ENCODE measurements around the gene A1BG. TPM values are rescaled to one million over a fixed set of nuclear protein-coding genes. Genes with fewer than 3 reads are reported as not detected.

A1BG gene
- total RNA-seq, 2 donors from 2014 or later, result 12.4 to 15.4 TPM

- H3K4me3 Mint-ChIP-seq, result no peak overlapping the region
- no peak overlapping the region for H3K27ac Mint-ChIP-seq
- peaks cover 87% of the 10 kb centered on the region for H3K36me3 Mint-ChIP-seq (ENCODE audit: low read depth)
These were observed 40.4 kb upstream of the A1BG start for GRCh38 chr19:58393725-58394033.

GRCh38 chr19:58392945-58393724, 39.8 kb upstream of the A1BG start:
- Mint-ChIP-seq H3K27ac (no peak overlapping the region), H3K27me3 (no peaks in the 10 kb centered on the region), H3K4me1 (peaks cover 9% of the 10 kb centered on the region), H3K4me3 (no peak overlapping the region), H3K9me3 (no peaks in the 10 kb centered on the region), H3K36me3 (ENCODE audit: low read depth) (peaks cover 91% of the 10 kb centered on the region)
- no peak for ATAC-seq (replicated peaks)

More at GRCh38 chr19:58393725-58394033, 40.4 kb upstream of the A1BG start:
- Mint-ChIP-seq H3K27me3 (no peaks in the 10 kb centered on the region), H3K9me3 (no peaks in the 10 kb centered on the region), H3K4me1 (peaks cover 6% of the 10 kb centered on the region)
- no peak for ATAC-seq (replicated peaks)

GRCh38 chr19:58388175-58388526, 34.9 kb upstream of the A1BG start:
- Mint-ChIP-seq H3K9me3 (no peaks in the 10 kb centered on the region), H3K36me3 (ENCODE audit: low read depth) (peaks cover 77% of the 10 kb centered on the region), H3K4me1 (peaks cover 16% of the 10 kb centered on the region), H3K27me3 (no peaks in the 10 kb centered on the region), H3K4me3 (peak overlapping the region; percentile 94), H3K27ac (peak overlapping the region; percentile 97)
- ATAC-seq (replicated peaks), result no peak

DNA sequence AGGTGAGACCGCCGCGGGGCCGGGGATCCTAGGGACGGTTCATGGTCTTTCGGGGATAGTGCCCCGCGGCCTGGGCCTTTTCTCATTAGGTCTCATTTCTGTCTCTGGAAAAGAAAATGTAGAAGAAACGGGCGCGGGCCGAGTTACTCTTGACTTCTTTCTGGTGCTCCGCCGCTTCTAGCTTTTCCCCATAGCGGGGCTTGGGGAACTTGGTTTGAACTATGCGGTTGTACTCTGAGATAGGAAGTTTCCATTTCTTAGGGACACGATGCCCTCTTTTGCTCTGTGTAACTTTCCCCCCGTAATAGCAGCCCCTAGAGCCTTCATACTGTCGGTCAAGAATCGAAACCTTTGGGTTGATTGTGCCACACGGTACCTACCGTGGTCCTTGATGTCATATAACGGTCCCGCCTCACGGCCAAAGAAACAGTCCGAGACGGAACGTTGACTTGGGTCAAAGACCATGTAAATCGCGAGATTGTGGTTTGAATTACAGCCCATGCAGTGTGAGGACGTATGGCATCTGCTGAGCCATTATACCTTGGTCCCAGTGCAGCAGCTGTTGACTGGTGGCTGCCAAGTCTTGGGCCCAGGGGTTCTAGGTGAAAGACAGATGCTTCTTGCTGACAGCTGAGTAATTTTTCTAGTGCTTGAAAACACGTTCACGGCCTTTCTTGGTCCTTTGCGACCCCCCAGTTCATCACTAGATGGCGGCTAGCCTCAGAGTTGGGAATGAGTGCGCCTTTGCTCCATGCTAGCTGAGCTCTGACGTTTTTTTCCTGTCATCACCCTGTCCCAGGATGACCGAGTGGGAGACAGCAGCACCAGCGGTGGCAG, 34.3 kb upstream of the A1BG start:
- Mint-ChIP-seq H3K27ac (peak overlapping the region; percentile 97), H3K4me3 (peak overlapping the region; percentile 94), H3K27me3 (no peaks in the 10 kb centered on the region), H3K9me3 (no peaks in the 10 kb centered on the region), H3K36me3 (ENCODE audit: low read depth) (peaks cover 71% of the 10 kb centered on the region), H3K4me1 (peaks cover 16% of the 10 kb centered on the region)
- ATAC-seq (replicated peaks), result no peak

- peaks cover 63% of the 10 kb centered on the region for H3K36me3 Mint-ChIP-seq (ENCODE audit: low read depth)
- H3K4me1 Mint-ChIP-seq, result peaks cover 16% of the 10 kb centered on the region
- ATAC-seq (replicated peaks), result peak; percentile 98
- H3K27me3 Mint-ChIP-seq, result no peaks in the 10 kb centered on the region
- H3K9me3 Mint-ChIP-seq, result no peaks in the 10 kb centered on the region
- H3K4me3 Mint-ChIP-seq, result peak within 1 kb of the TSS; percentile 94
- peak within 1 kb of the TSS; percentile 97 for H3K27ac Mint-ChIP-seq
These were observed 33.5 kb upstream of the A1BG start, which contains the start of gene RPS5 for GRCh38 chr19:58386576-58387337. TSS of gene RPS5 (plus strand) at chr19:58387269. CDS start at chr19:58388138, 869 bp downstream.

GRCh38 chr19:58385891-58386575, 32.7 kb upstream of the A1BG start:
- H3K36me3 Mint-ChIP-seq (ENCODE audit: low read depth), result peaks cover 56% of the 10 kb centered on the region
- no peaks in the 10 kb centered on the region for H3K27me3 Mint-ChIP-seq
- H3K4me3 Mint-ChIP-seq, result peak overlapping the region; percentile 94
- ATAC-seq (replicated peaks), result peak; percentile 2
- no peaks in the 10 kb centered on the region for H3K9me3 Mint-ChIP-seq
- peak overlapping the region; percentile 97 for H3K27ac Mint-ChIP-seq
- H3K4me1 Mint-ChIP-seq, result peaks cover 16% of the 10 kb centered on the region

GRCh38 chr19:58385313-58385890, 32.1 kb upstream of the A1BG start:
- Mint-ChIP-seq H3K4me3 (peak overlapping the region; percentile 94), H3K4me1 (peaks cover 16% of the 10 kb centered on the region), H3K9me3 (no peaks in the 10 kb centered on the region), H3K27me3 (no peaks in the 10 kb centered on the region), H3K36me3 (ENCODE audit: low read depth) (peaks cover 49% of the 10 kb centered on the region), H3K27ac (peak overlapping the region; percentile 97)
- no peak for ATAC-seq (replicated peaks)

- no peaks in the 10 kb centered on the region for H3K9me3 Mint-ChIP-seq
- peak overlapping the region; percentile 95 for H3K4me3 Mint-ChIP-seq
- peaks cover 26% of the 10 kb centered on the region for H3K36me3 Mint-ChIP-seq (ENCODE audit: low read depth)
- H3K4me1 Mint-ChIP-seq, result peaks cover 15% of the 10 kb centered on the region
- no peak for ATAC-seq (replicated peaks)
- H3K27me3 Mint-ChIP-seq, result no peaks in the 10 kb centered on the region
- peak overlapping the region; percentile 94 for H3K27ac Mint-ChIP-seq
These were observed 29.8 kb upstream of the A1BG start for GRCh38 chr19:58382997-58383603.

DNA sequence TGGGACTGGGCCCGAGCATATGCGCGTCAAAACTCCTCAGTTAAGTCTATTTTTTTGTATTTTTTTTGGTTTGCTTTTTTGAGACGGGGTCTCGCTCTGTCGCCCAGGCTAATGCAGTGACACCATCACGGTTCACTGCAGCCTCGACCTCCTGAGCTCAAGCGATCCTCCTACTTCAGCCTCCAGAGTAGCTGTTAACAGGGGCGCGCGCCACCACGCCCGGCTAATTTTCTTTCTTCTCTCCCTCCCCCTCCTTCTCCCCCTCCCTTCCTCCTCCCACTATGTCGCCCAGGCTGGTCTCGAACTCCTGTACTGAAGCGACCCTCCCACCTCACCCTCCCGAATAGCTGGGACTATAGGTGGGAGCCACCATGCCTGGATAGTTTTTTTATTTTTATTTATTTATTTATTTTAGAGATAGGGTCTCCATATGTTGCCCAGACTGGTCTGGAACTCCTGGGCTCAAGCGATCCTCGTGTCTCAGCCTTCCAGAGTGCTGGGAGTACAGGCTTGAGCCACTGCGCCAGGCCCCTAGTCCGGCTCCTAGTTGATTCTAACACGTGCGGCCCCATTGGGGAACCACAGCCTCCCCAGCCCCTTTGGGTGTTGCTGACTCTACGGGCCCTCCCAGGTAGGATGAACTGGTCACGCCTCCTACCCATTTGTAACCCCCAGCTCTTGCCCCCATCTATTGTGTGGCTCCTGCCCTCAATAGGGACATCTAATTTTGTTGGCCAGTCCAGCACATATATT, 28.3 kb upstream of the A1BG start:
- no peak for ATAC-seq (replicated peaks)
- Mint-ChIP-seq H3K27ac (peak overlapping the region; percentile 94), H3K9me3 (no peaks in the 10 kb centered on the region), H3K4me3 (peak overlapping the region; percentile 95), H3K36me3 (ENCODE audit: low read depth) (peaks cover 12% of the 10 kb centered on the region), H3K4me1 (peaks cover 13% of the 10 kb centered on the region), H3K27me3 (no peaks in the 10 kb centered on the region)

GRCh38 chr19:58380662-58381459, 27.6 kb upstream of the A1BG start, which contains the start of gene ZNF837:
TSS of gene ZNF837 (minus strand) at chr19:58381030. CDS start at chr19:58369332, 11,698 bp downstream.
- Mint-ChIP-seq H3K36me3 (ENCODE audit: low read depth) (peaks cover 4% of the 10 kb centered on the region), H3K9me3 (no peaks in the 10 kb centered on the region), H3K27me3 (no peaks in the 10 kb centered on the region), H3K4me3 (peak within 1 kb of the TSS; percentile 95), H3K4me1 (peaks cover 13% of the 10 kb centered on the region), H3K27ac (peak within 1 kb of the TSS; percentile 94)
- ATAC-seq (replicated peaks), result peak; percentile 92

GRCh38 chr19:58380037-58380661, 26.9 kb upstream of the A1BG start:
- Mint-ChIP-seq H3K27ac (peak overlapping the region; percentile 94), H3K9me3 (no peaks in the 10 kb centered on the region), H3K36me3 (ENCODE audit: low read depth) (no peaks in the 10 kb centered on the region), H3K4me3 (peak overlapping the region; percentile 95), H3K4me1 (peaks cover 9% of the 10 kb centered on the region), H3K27me3 (no peaks in the 10 kb centered on the region)
- no peak for ATAC-seq (replicated peaks)

DNA sequence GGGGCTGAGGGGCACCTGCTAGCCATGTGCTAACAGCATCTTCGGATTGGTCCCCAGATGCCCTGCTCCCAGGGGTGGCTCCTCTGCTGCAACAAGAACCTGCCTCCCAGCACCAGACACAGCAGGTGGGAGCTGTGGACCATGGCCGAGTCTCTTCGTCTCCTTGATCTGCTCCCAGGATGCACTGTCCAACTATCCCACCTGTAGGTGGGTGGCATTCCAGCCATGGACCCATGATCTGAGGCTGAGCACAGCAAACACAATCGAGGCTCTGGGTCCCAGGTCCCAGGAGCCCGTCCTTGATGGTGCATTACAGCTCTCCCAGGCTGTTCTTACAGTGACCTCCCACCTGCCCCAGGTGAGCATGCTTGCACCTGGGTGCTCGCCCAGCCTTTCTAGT, 26.0 kb upstream of the A1BG start:
- H3K27me3 Mint-ChIP-seq, result no peaks in the 10 kb centered on the region
- no peaks in the 10 kb centered on the region for H3K36me3 Mint-ChIP-seq (ENCODE audit: low read depth)
- peak overlapping the region; percentile 95 for H3K4me3 Mint-ChIP-seq
- H3K27ac Mint-ChIP-seq, result peak overlapping the region; percentile 94
- ATAC-seq (replicated peaks), result no peak
- H3K4me1 Mint-ChIP-seq, result peaks cover 9% of the 10 kb centered on the region
- H3K9me3 Mint-ChIP-seq, result no peaks in the 10 kb centered on the region
